HG03342 (cell line): ENCODE measurements around the gene ROBO1.
"Not testable (repeated sequence)": the region's sequence is repeated elsewhere in the genome, so short reads cannot be mapped to it uniquely, and the experiment has no call there.

Source experiments
- ATAC-seq: cut with Tn5 transposase; IDR thresholded peaks from one replicate; pipeline ENCODE4 v1.9.1; 2021; ENCODE audit warnings: mild to moderate bottlenecking, moderate library complexity; ENCODE audit not compliant: unreplicated experiment

ROBO1 gene

DNA sequence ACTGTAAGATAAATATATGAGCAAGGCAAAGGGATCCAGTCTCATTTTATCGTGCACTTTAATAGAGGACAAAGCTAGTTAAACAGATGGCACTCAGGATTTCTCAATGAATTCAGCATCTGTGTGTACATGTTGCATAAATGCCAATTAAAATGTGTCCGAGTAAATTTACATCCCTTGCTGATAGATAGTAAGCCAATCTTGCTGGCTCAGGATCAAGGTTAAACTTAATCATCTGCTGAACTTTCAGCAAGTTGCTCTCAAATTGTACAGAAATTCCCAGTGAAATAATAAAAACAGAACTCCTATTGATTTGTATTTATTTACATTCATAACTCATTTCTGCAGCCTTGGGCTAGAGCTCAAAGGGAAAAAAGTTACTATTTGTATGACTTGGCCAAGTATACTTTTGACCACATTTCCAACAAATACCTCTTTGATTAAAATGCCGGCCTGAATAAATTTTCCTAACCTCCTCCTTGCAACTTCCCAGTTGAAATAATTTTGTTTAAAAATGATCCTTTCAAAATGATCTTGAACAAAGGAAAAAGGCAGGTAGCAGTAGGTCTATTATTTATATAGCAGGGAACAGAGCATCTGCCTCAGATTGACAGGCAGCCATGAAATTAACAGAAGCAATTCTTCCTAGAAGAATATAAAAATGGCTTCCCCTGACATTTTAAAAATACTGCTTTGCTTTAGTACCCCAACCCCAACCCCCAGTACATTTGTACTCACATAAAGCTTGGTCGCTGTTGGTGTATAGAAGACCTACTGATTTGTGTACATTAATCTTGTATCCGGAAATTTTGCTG, 1001.9 kb downstream of the ROBO1 start:
- ATAC-seq, result no peak

DNA sequence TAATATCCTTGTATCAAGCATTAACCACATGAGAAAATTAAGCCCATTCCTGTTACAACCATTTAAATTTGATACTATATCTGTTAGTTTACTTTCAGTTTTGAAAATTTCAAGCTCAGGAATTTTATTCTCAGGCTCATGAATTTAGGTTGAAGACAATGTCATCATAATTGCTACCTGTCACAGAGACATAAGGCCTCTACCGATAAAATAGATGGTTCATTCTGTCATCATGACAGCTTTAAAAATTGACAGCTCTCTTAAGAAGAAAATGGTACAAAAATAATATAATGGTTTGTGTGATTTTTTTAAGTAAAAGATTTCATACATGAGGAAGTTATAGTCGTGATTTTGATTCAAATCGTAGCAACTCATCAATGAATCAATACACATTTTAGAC, 1003.2 kb downstream of the ROBO1 start:
- no peak for ATAC-seq

DNA sequence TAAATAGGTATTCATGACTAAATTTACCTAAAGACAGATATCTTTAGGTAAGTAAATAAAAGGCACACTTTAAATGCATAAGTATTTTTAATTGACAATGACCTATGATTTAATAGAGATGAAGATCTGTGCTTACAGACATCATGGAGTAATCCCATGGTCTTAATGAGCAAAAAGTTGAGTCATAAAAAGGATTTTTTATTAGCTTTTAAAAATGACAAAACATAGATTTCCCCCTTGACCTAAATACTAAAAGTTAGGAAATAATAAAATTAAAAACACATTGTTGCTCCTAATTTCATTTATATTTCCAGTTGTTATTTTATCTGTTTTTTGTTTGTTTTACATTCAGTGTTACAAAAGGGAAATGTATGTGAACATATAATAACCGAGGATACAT, 1005.7 kb downstream of the ROBO1 start:
- no peak for ATAC-seq

DNA sequence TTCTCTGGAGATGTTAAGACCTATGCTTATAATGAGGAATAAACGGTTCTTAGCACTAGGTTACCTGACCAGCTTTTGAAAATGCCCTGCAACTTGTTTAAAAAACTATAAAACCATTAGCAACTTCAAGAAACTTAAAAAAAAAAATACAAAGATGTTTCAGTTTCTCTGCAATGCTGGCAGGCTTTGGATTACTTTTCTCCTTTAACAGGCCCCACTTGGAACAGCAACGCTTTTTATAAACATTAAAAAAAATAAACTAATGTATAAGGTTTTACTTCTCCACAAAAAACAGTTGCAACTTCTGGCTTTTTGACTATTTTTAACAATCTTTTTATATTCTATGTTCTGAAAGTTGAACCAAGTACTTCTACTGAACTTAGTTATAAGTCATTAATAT, 1006.7 kb downstream of the ROBO1 start:
- no peak for ATAC-seq

DNA sequence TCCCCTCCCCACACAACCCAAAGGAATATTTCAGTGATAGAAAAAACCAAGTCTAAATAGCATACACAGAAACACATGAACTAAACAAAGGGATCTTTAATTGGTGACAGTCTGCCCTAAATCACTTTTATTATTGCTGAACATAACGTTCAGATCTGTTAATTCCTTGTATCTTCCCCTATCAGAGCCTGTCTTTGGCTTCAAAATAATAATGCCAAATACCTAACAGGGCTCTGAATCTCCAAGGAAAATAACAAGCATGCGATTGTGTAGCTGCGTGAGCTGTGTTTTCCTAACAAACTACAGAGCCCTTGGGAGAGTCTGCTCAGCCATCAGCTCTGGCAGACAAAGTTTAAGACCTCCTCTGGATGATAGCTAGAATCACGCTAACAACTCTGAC, 1010.1 kb downstream of the ROBO1 start:
- no peak for ATAC-seq

DNA sequence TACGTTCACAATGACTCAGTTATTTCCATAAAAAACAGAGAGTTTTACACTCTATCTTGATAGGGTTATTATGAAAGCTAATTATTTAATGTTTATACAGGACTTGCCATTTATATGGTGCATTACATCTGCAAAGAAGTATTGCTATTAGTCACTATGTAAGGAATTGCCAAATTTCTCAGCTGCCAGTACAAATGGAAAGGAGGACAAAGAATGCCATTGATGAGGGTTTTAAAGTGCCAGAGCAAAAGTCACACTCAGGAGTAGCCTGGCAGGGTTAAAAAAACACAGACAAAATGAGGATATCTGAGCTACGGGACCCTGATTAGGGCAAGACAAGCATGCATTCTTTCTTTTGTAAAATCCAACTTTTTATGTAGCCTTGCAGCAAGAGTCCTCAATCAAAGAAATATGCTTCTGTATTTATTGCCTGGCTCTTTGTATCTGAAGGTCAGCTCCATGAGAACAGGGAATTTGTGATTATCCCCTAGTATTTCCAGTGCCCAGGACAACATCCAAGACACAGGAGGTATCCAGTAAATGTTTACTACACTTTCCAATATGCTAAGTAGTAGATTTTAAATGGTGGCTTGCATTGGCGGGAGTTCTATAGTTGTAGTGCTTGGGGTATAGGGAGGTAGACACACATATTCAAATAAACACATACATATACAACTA, 1013.6 kb downstream of the ROBO1 start:
- ATAC-seq, result no peak

DNA sequence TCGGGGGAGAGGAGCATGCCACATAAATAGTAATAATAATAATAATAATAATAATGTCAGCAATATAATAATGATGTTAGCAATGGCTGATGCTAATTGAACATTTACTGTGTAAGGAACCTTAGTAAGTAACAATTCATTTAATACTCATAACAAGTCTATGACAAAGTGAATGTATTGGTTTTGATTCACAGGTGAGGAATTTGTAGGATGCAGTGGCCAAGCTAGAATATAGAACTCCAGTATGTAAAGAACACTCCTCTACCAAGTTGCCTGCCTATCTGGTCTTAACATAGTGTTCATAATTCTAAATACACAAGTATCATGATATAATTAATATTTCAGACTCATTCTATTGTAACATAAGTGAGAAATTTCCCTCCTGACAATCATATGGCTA, 1016.5 kb downstream of the ROBO1 start:
- no peak for ATAC-seq

DNA sequence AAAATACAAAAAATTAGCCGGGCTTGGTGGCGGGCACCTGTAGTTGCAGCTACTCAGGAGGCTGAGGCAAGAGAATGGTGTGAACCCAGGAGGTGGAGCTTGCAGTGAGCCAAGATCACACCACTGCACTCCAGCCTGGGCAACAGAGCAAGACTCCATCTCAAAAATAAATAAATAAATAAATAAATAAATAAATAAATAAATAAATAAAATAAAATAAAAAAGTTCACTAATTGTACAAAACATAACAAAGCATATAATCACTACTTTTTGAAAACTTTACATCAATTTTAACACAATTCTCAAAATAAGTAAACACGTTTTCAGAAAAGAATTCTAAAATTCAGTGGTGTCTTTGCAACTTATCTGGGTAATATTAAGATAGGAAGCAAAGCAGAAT, 1017.5 kb downstream of the ROBO1 start:
- ATAC-seq, result not testable (repeated sequence)

DNA sequence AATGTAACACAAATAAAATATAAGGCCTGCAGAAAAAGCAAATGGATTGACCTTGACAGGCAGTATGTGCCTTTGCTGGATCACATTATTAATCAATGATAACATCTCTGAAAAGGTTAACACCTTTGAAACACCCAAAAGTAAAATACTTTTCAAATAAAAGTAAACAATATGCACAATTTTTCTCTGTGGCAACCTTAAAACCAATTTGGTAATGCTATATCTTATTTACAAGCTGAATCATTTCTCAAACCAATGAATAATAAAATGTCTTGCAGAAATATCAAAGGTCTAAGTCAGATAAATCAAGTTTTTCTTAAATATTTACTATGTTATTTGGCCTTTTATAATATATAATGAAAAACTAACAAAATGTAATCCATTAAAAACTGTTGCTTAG, 1018.7 kb downstream of the ROBO1 start:
- ATAC-seq, result no peak

DNA sequence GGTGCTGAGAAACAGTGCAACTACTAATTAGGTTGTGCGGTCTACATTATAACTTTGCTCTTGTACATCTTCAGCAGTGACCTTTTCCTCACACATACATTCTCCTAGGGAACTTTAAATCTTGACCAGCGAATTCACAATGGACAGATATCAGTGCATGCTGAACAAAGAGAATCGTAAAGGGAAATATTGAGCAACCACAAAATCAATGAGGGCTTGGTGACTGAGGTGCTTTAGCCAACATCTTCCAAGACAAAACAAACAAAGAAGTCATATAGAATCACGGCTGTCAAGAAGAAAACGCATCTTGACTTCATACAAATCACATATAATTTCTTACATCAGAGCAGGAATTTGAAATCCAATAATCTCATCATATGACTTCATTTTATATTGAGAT, 1022.0 kb downstream of the ROBO1 start:
- no peak for ATAC-seq

DNA sequence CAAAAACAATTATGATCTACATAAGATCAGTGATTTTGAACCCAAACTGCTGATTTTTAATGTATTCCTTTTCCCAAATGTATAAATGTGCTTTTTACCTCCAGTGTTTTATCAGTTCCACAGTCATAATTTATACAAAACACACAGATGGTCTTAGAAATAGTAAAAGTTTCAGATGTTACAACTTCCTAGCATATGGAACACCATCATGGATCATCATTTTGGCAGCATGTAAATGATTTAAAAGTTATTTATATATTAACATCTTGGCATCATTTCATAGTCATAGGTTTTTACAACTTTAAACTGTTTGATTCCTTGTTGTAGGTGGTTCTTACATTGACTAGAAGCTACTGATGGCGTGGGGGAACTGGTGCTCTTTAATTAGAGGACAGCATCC, 1025.3 kb downstream of the ROBO1 start:
- ATAC-seq, result no peak

DNA sequence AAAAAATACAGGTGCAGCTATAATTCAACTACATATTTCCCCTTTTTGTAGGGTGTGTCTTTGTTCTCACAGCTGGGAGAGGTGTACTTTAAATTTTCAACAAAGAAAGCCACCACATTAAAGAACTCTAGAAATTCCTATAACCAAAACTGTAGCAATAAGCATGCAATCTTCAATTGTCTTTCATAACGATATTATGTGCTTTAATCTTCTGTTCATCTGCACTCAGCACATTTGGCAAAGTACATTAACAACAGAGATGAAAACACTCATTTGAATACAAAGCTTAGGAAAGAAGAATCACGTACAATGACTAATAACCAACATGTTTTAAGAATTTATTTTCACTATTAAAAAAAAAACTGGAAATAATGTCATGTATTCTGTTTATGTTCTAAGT, 1025.8 kb downstream of the ROBO1 start:
- no peak for ATAC-seq

DNA sequence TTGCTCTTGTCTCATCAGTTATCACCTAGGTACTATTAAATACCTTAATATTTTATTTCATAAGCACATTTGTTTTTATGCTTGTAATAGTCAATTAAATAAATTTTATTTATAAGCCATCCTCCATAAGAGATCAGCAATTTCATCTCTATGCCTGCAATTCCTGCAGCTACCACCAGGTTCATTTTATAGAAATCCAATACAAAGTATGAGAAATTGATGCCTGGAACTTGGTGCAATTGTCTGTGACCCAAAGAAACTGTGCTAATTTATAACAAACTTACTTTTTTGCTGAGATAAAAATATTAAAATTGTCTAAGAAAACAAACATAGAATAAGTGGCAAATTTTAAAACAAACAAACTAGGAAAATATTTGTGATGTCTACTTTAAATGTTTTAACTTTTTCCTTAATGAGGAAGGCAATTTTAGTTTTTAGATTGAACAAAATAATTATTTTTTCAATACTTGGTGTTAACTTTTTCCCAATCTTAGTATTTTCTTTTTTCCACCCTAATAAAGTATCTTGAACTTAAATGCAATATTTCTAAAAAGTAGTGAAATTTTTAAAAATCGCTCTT, 1026.6 kb downstream of the ROBO1 start:
- no peak for ATAC-seq

DNA sequence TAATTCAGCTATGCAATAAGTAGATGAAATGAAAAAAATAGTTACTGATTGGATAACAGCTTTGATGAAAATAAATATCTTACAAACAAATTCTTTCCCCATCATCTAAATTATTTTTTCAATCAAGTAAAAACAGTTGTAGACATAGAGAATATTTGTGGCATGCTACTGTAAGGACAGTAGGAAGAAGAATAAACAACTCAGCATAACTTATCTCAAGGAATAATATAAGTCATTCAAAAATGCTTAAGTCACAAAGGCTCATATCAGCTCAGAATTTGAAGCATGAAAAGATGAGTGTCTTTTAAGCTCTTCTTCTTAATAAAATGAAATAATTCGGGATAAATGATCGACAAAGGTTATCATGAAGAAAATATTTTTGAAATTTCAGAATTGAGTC, 1029.0 kb downstream of the ROBO1 start:
- no peak for ATAC-seq

DNA sequence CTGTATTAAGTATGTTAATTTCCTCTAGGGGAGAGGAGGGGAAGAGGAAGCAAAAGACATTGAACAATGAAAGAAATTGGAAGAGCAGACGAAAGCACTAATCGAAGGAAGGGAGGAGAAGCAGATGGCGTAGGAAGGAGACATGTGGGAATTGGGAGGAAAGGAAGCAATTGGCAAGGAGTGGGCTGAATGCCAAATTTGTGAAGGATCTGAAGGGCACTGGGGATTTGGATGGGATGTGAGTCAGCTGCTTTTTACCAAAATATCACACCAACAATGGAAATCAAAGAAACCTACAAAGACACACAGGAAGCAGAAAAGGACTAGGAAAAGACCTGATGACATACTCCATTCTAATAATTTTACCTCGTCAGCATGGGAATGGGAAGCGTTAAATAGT, 1029.8 kb downstream of the ROBO1 start:
- no peak for ATAC-seq

DNA sequence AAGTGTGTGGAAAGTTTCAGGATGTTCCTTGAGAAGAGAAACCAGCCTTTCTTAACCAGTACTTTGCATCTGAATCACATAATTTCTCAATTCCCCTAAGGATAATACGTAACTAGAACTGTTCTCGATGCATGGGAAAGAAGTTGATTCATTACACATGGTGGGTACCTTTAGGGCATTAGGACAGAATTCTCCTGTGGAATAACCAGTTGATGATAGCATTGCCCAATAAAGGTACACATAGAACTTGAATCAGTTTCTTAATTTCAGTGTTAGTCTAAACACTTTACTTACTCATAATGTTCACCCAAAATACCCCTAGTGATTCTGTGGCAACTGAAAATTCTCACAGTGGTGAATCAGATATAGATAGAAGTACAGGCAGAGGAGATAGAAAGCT, 1030.9 kb downstream of the ROBO1 start:
- no peak for ATAC-seq

DNA sequence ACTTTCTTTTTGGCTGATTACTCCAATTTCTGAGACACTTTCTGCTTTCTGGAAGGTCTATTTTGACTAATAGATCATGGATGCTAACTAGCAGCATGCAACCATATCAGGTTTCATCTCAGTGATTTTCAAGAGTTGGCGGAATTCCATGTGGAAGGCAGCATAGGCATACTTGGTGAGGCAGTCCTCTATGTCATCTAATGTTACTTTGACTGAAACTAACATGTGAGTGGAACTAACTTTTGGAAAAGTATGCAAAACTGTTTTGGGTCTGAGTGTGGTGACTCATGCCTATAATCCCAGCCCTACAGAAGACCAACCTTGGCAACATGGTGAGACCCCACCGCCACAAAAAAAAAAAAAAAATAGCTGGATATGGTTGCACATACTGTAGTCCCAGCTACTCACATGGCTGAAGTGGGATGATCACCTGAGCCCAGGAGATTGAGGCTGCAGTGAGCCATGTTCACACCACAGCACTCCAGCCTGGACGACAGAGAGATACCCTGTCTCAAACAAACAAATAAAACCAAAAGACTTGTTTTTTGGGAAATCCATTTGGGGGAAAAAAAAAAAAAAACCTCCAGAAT, 1033.7 kb downstream of the ROBO1 start:
- ATAC-seq, result no peak

DNA sequence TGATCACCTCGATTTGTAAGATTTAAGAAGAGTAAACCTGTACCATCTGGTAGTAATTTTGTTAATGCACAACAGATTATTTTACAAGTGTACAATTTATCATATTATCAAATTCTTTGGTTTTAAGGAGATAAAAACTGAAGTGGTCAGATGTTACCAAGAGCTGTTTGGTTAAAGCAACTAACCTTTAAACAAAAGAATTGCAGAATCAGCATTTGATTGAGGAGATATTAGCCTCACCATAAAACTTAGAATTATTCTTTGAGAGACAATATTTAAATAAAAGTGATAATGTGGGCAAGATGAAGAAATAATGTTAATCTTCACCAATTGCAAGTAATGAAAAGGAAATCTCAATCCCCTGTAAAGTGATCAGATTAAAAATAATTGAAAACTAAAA, 1034.9 kb downstream of the ROBO1 start:
- no peak for ATAC-seq

DNA sequence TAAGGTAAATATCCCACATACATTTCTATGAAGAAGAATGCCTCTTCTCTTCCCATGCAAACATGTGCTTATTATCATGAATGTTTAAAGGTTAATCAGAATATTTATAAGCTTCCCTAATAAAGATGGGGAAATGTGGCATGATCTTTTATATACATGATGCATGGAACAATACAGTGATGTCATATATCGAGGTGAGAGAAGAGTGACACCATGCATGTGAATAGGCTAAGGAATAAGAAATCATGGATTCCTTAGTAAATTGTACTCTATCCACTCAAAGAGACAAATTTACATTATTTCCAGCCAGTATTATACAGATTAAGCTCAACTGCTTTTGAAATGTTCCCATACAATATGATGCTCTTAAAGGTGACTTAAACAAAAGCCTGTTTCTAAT, 1035.3 kb downstream of the ROBO1 start:
- ATAC-seq, result no peak

DNA sequence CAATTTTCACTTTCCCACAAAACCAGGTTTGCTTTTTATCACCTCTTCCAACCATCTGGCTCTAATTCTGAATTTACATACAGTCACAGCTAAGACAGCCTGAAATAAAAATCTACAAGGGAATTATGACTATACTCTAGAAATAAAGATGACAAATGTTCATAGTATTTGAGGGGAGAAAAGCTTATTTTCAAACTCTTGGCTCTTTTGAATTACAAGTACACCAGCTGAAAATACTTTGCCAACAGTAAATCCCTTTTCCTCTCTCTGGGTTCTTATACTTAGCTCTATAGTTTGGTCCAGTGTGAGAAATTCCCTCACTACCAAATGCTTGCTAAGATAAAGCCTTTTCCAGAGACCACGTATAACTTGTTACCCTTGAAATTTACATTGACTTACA, 1037.9 kb downstream of the ROBO1 start:
- no peak for ATAC-seq

DNA sequence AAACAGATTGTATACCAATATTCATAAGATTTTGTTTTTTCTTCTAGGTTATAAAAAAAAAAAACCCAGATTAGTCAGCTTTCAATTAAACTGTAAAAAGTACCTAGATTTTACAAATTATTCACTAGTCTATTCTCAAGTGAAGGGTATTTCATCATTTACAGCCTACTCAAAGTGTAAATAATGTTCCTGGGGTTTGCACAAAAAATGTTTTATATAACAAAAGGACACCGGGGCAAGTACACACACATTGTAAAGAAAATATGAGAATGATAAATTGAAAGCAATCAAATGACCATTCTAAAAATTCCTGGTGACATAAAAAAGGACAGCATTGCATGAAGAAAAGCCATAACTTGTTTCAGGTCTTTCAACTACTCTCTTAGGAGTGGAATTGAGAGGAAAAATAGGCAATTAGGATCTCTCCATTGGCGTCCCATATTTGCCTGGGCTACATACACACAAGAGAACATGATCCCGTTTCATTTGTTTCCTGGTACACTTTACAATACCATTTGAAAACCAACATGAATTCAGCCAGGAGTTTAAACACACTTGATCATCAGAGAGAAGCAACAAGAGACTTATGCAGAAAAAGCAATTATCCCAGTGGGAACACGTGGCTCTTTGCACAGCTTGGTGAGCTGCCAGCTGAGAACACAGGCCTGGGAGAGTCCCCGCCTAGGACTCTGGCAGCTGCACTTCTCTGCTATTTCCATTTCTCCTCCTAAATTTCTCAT, 1039.2 kb downstream of the ROBO1 start:
- no peak for ATAC-seq
